ENCODE measurements around the gene SLC9B1.
"Not testable (repeated sequence)": the region's sequence is repeated elsewhere in the genome, so short reads cannot be mapped to it uniquely, and the experiment has no call there.

Gene SLC9B1

GRCh38 chr4:102878349-102878748 is 141.2 kb downstream of the SLC9B1 start:
- not testable (repeated sequence) for DNase-seq (ENCODE audit: low spot score)

DNA sequence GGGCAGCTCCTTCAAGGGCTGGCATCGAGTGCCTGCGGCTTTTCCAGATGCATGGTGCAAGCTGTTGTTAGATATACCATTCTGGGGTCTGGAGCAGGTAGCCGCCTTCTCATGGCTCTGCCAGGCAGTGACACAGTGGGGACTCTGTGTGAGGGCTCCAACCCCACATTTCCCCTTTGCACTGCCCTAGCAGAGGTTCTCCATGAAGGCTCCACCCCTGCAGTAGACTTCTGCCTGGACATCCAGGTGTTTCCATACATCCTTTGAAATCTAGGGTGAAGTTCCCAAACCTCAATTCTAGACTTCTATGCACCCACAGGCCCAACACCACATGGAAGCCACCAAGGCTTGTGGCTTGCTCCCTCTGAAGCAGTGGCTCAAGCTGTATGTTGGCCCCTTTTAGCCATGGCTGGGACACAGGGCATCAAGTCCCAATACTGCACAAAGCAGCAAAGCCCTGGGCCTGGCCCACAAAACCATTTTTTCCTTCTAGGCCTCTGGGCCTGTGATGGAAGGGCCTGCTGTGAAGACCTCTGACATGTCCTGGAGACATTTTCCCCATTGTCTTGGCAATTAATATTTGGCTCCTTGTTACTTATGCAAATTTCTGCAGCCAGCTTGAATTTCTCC is 141.9 kb downstream of the SLC9B1 start:
- DNase-seq (ENCODE audit: low spot score), result not testable (repeated sequence)

DNA sequence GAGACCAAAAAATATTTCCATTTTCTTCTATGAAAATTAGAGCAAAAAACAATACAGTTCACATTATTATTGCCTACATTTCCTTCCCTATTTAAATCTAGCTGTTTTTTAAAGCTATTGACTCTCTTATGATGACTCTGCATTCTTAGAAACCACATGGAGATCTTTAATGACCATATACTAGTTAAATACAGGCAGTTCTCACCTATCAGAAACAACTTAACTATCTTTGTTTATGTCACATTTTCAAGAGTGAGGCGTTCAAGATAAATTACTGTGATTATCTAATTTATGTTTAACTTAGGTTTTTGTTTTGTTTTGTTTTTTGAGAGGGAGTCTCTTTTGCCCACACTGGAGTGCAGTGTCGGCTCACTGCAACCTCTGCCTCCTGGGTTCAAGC is 147.7 kb downstream of the SLC9B1 start:
- no peak for DNase-seq (ENCODE audit: low spot score)

GRCh38 chr4:102869569-102870197 is 149.8 kb downstream of the SLC9B1 start:
- DNase-seq (ENCODE audit: low spot score), result no peak

- peak; percentile 94 for DNase-seq (ENCODE audit: low spot score)
These were observed 150.5 kb downstream of the SLC9B1 start, which contains the start of gene CISD2 for GRCh38 chr4:102868781-102869568. TSS of gene CISD2 (plus strand) at chr4:102868992. CDS start at chr4:102869085, 93 bp downstream.

DNA sequence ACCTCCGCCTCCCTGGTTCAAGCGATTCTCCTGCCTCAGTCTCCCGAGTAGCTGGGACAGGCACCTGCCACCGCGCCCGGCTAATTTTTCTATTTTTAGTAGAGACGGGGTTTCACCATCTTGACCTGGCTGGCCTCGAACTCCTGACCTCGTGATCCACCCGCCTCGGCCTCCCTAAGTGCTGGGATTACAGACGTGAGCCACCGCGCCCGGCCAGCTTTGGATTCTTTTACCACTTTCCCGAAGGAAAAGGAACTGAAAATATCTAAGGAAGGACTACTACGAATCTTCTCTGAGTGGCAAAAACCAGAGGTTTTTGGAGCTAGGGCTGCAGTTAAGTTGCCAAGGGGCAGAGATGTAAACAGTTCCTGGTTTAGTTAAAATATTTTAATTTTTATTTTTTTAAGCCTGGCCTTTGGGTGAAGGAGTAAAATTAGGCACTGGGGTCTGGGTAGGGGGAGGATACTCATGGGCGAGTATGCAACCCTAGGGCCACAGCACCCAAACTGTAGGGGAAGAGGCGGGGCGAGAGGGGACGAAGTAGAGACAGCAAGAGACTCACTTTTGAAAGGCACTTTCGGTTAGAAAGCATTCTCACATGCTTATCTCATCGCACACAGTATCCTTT is 151.2 kb downstream of the SLC9B1 start:
- DNase-seq (ENCODE audit: low spot score), result no peak

- no peak for DNase-seq (ENCODE audit: low spot score)
These were observed 152.0 kb downstream of the SLC9B1 start for GRCh38 chr4:102867278-102868152.

GRCh38 chr4:102865327-102865726 is 154.2 kb downstream of the SLC9B1 start:
- DNase-seq (ENCODE audit: low spot score), result not testable (repeated sequence)

- DNase-seq (ENCODE audit: low spot score), result no peak
These were observed 156.8 kb downstream of the SLC9B1 start for GRCh38 chr4:102862747-102863146.

GRCh38 chr4:102862016-102862415 is 157.5 kb downstream of the SLC9B1 start:
- no peak for DNase-seq (ENCODE audit: low spot score)

GRCh38 chr4:102860611-102861324 is 158.7 kb downstream of the SLC9B1 start:
- no peak for DNase-seq (ENCODE audit: low spot score)

GRCh38 chr4:102858828-102859464 is 160.6 kb downstream of the SLC9B1 start:
- no peak for DNase-seq (ENCODE audit: low spot score)
